Duodenal mucosa (tissue), 2 donors: ENCODE measurements around the gene AFG3L2.

Experiments used
- H3K27ac ChIP-seq: one replicate; pipeline ENCODE4 v1.7.0; 2013; ENCODE audit warnings: low read depth, low read length
- H3K27me3 ChIP-seq, 2 donors: one replicate each; pipeline ENCODE4 v1.7.0; 2013; ENCODE audit warnings: low read length in 2 of 2, control low read depth in 1 of 2; ENCODE audit not compliant: insufficient read depth in 2 of 2, control insufficient read depth in 1 of 2
- H3K36me3 ChIP-seq, 2 donors: one replicate each; pipeline ENCODE4 v1.7.0; 2013; ENCODE audit warnings: low read length in 2 of 2, control low read depth in 1 of 2; ENCODE audit not compliant: insufficient read depth in 2 of 2, control insufficient read depth in 1 of 2
- H3K4me1 ChIP-seq, 2 donors: one replicate each; pipeline ENCODE4 v1.7.0; 2013; ENCODE audit warnings: low read length in 2 of 2, control low read depth in 1 of 2; ENCODE audit not compliant: insufficient read depth in 2 of 2, control insufficient read depth in 1 of 2
- H3K4me3 ChIP-seq, 2 donors: one replicate each; pipeline ENCODE4 v1.7.0; 2013; ENCODE audit warnings: low read length in 2 of 2, low read depth in 1 of 2
- H3K9ac ChIP-seq, 2 donors: one replicate each; pipeline ENCODE4 v1.7.0; 2013; ENCODE audit warnings: low read length in 2 of 2, low read depth in 1 of 2
- H3K9me3 ChIP-seq, 2 donors: one replicate each; pipeline ENCODE4 v1.7.0; 2013; ENCODE audit warnings: low read length in 2 of 2, control low read depth in 1 of 2; ENCODE audit not compliant: control insufficient read depth in 1 of 2

The AFG3L2 gene

DNA sequence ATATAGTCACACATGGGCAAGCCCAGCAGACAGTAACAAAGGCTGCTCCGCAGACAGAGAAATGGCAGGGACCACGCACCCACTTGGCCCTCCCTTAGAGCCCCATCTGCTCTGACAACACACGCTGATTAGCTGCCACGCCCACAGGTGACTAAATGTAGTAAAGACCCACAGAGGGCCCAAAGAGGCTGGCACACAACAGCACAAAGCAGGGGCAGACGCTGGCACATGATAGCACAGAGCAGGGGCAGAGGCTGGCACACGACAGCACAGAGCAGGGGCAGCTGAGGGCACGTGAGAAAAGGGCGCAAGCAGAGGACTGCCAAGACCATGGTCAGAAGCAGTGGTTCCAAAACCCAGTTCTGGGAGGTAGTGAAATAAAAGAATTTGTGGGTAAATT, 10.6 kb downstream of the AFG3L2 start:
- Histone ChIP-seq H3K4me3 (no peak overlapping the region), H3K9me3 (no peaks in the 10 kb centered on the region), H3K27me3 (no peaks in the 10 kb centered on the region), H3K27ac (no peak overlapping the region), H3K4me1 (peaks cover 31 to 48% of the 10 kb centered on the region in 2 donors), H3K36me3 (peaks cover 44 to 65% of the 10 kb centered on the region in 2 donors), H3K9ac (no peak overlapping the region)

DNA sequence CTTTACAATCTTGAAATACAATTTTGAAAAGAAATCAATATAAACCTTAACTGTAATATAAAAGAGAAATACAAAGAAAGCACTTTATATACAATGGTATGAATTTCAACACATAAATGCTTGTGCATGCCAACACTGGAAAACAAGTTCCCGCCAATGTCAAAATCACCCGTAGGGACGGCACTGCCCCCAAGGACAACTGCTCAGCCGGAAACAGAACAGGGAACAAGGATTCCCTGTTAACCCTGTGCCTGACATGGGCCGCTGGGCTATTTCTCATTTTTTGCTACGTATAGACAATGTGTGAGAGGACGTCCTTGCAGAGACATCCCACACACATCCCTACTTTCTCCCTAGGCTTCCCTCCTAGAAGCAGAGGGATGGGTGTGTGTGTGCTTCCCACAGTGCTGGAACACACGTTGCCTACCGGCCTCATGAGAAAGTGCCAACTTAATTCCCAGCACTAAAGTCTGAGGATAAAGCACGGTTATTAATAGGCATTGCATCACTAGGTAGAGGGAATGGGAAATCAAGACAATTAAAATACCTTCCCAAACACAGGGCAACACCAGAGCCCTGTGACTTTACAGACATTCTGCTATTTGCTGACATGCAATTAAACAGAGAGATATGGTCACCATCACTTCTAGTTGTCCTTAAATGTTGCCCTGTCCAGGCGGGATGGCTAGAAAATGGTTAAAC, 14.4 kb downstream of the AFG3L2 start:
- H3K27me3 ChIP-seq: no peaks in the 10 kb centered on the region
- peaks cover 25 to 47% of the 10 kb centered on the region in 2 donors for H3K4me1 ChIP-seq
- H3K9me3 ChIP-seq: no peaks in the 10 kb centered on the region
- H3K27ac ChIP-seq: no peak overlapping the region
- peaks cover 51 to 84% of the 10 kb centered on the region in 2 donors for H3K36me3 ChIP-seq
- no peak overlapping the region for H3K9ac ChIP-seq
- H3K4me3 ChIP-seq: no peak overlapping the region

- H3K27ac ChIP-seq: no peak overlapping the region
Measured at GRCh38 chr18:12361770-12362378, 15.2 kb downstream of the AFG3L2 start.

DNA sequence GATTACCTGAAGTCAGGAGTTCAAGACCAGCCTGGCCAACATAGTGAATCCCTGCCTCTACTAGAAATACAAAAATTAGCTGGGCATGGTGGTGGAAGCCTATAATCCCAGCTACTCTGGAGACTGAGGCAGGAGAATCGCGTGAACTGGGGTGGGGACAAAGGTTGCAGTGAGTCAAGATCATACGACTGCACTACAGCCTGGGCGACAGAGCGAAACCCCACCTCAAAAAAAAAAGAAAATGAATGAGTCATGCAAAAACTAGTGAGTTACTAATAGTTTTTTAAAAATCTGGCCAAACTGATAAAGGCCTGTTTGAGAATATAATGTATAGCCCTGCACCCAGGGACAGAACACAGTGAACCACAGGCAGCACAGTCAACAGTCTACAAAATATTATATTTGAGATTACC, 17.5 kb downstream of the AFG3L2 start:
- no peaks in the 10 kb centered on the region for H3K9me3 ChIP-seq
- no peak overlapping the region for H3K9ac ChIP-seq
- peaks cover 34 to 85% of the 10 kb centered on the region in 2 donors for H3K36me3 ChIP-seq
- peaks cover 11 to 22% of the 10 kb centered on the region in 2 donors for H3K4me1 ChIP-seq
- no peak overlapping the region for H3K4me3 ChIP-seq
- H3K27ac ChIP-seq: no peak overlapping the region
- no peaks in the 10 kb centered on the region for H3K27me3 ChIP-seq

More at GRCh38 chr18:12361770-12362378, 15.2 kb downstream of the AFG3L2 start:
- Histone ChIP-seq H3K4me3 (no peak overlapping the region), H3K4me1 (peaks cover 17 to 39% of the 10 kb centered on the region in 2 donors), H3K36me3 (peaks cover 44 to 84% of the 10 kb centered on the region in 2 donors), H3K9me3 (no peaks in the 10 kb centered on the region), H3K9ac (no peak overlapping the region), H3K27me3 (no peaks in the 10 kb centered on the region)

DNA sequence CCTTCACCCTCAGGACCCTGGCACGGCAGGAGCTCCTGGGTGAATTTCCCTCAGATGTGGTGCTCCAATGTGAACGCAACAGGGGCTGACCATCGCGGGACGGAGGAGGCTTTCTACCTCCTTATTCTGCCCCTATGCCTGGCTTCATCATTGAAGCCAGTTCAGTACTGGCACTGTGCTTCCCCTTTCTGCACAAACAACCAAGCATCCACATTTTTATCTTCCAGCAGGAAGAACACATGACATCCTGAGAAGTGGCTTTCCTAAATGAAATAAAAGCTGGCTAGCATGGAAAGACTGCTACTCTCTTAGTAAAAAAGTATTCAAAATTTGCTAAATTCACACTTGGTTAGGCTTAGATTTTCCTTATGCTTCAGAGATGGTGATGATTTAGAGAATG, 24.8 kb downstream of the AFG3L2 start:
- Histone ChIP-seq H3K9ac (no peak overlapping the region), H3K4me3 (no peak overlapping the region), H3K9me3 (no peaks in the 10 kb centered on the region), H3K27ac (no peak overlapping the region), H3K27me3 (no peaks in the 10 kb centered on the region), H3K4me1 (no peaks in the 10 kb centered on the region), H3K36me3 (peaks cover 45 to 88% of the 10 kb centered on the region in 2 donors)

DNA sequence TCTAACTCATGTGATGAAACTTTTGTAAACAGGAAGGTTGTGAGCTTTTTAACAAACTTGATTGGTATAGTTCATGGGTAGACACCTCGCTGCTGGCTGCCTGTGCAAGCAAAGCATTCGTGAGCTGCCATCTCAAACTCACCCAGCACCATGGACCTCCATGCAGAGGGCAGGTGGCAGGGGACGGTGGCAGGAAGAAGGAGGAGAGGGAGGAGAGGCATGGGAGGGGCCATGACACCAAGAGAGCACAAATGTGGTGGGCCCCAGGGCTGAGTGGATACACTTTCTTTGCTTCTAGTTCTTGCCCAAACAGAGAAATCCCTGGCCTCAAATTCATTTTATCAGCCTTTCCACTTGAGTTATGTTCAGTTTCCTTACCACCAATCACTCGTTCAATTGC, 29.1 kb downstream of the AFG3L2 start:
- Histone ChIP-seq H3K36me3 (peaks cover 54 to 89% of the 10 kb centered on the region in 2 donors), H3K9me3 (no peaks in the 10 kb centered on the region), H3K27ac (no peak overlapping the region)

DNA sequence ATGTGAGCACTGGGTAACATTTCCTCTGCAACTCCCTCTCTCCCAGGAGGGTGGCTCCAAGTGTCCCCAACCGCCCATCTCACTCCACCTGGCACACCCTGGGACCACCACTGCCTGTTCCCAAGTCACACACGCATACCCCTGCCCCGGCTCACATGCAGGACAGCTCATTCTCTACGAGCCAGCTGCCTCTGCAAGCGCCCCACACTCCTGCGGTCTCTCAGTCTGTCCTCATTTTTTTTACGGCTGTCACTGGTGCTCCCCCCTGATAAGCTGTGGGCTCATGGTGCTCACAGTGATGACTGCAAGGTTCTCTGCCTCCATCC, 30.8 kb downstream of the AFG3L2 start:
- Histone ChIP-seq H3K36me3 (peaks cover 59 to 90% of the 10 kb centered on the region in 2 donors), H3K4me1 (no peaks in the 10 kb centered on the region), H3K27me3 (no peaks in the 10 kb centered on the region)

More for the DNA sequence above, 29.1 kb downstream of the AFG3L2 start:
- no peaks in the 10 kb centered on the region for H3K4me1 ChIP-seq
- H3K9ac ChIP-seq: no peak overlapping the region
- no peak overlapping the region for H3K4me3 ChIP-seq
- no peaks in the 10 kb centered on the region for H3K27me3 ChIP-seq

GRCh38 chr18:12345491-12346239, 31.4 kb downstream of the AFG3L2 start:
- no peaks in the 10 kb centered on the region for H3K9me3 ChIP-seq
- no peak overlapping the region for H3K9ac ChIP-seq
- H3K27ac ChIP-seq: no peak overlapping the region
- H3K36me3 ChIP-seq: peaks cover 54 to 90% of the 10 kb centered on the region in 2 donors
- no peaks in the 10 kb centered on the region for H3K27me3 ChIP-seq
- no peak overlapping the region for H3K4me3 ChIP-seq
- H3K4me1 ChIP-seq: no peaks in the 10 kb centered on the region

More for the DNA sequence above, 30.8 kb downstream of the AFG3L2 start:
- no peaks in the 10 kb centered on the region for H3K9me3 ChIP-seq
- H3K9ac ChIP-seq: no peak overlapping the region
- no peak overlapping the region for H3K4me3 ChIP-seq
- H3K27ac ChIP-seq: no peak overlapping the region

DNA sequence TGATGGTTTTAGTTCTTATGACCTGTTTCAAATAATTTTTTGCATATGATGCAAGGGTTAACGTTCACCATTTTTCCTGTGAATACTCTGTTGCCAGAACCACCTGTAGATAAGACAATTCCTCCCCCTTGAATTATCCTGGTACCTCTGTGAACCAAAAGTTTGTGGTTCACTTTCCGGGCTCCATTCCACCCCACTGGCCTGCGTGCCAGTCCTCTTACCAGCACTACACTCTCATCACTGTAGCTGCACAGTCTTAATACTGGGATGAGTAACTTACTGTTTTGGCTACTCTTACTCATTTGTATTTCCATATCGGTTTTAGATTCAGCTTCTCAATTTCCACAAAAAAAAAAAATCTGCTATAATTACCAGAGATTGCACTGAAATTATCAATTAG, 34.4 kb downstream of the AFG3L2 start:
- no peaks in the 10 kb centered on the region for H3K27me3 ChIP-seq
- H3K27ac ChIP-seq: no peak overlapping the region
- no peak overlapping the region for H3K4me3 ChIP-seq
- H3K9ac ChIP-seq: no peak overlapping the region
- peaks cover 45 to 85% of the 10 kb centered on the region in 2 donors for H3K36me3 ChIP-seq
- H3K4me1 ChIP-seq: peaks cover 0 to 5% of the 10 kb centered on the region in 2 donors
- no peaks in the 10 kb centered on the region for H3K9me3 ChIP-seq
